Testis (tissue), 2 donors: ENCODE data around the gene DLG3.

Source experiments
- CTCF ChIP-seq, 3 experiments: fragments of 450-650 bp in 2 of 3; fragments of 200-600 bp in 1 of 3; sonication (generic) in 1 of 3; IDR thresholded peaks; one replicate each; pipeline ENCODE4 v1.5.1; 2016 to 2019; ENCODE audit warnings: antibody characterized with exemption in 3 of 3, mild to moderate bottlenecking in 2 of 3, moderate library complexity in 1 of 3
- POLR2A ChIP-seq: fragments of 450-650 bp; IDR thresholded peaks from one replicate; pipeline ENCODE4 v1.6.1; 2017; ENCODE audit warnings: antibody characterized with exemption, mild to moderate bottlenecking, moderate library complexity

GRCh38 chrX:70427365-70427764, 17.3 kb upstream of the DLG3 start:
- TF ChIP-seq CTCF (IDR thresholded peaks at IDR 0.05) (no peak), POLR2A (no peak)
